NCI-H748 (cell line): ENCODE results near the gene DESI2.
A peak's percentile ranks its signal among the peaks of the same experiment; 100 is the strongest.

Source experiments
- DNase-seq: peaks from one replicate; lab custom pipeline; 2025; ENCODE audit not compliant: unreplicated experiment; lab: John Stamatoyannopoulos, UW

Gene DESI2

GRCh38 chr1:244751271-244751895, 98.5 kb downstream of the DESI2 start:
- DNase-seq = peak; percentile 89

GRCh38 chr1:244755673-244756072, 102.7 kb downstream of the DESI2 start:
- no peak for DNase-seq

- DNase-seq = no peak
Measured at GRCh38 chr1:244757091-244757939, 104.4 kb downstream of the DESI2 start.
